ENCODE results near the gene AKAP6.
A peak's percentile ranks its signal among the peaks of the same experiment; 100 is the strongest.

The AKAP6 gene

DNA sequence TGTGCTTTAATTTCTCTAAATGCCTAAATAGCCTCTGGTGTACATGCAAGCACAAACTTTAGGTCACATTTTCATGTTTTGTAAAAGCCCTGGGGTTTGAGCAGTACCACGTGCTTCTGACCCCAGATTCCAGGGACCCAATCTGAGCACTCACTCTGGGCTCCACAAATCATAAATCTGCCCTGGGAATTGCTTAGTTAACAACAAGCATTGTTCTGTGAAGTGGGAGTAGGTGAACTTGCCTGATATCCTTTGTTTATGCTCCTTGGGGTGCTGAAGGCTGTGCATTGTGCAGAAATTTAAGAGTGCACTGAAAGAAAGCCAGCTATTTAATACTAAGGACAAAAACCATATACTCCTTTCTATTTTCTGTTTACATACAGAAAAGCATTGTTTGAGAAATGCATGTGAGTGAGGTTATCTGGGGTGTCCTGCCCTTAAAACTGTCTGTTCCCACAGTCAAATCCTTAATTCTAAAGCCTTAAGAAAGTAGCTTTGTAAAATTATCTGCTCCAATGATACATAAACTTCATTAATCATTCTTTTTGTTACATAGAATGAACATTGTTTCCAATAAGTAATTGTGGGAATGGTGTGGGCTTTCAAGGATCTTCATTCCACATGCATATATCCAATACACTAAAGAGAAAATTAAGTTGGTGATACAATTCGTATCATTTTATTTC is 351.0 kb downstream of the AKAP6 start:
- no peaks in the 10 kb centered on the region for H3K27me3 Mint-ChIP-seq
- no peaks in the 10 kb centered on the region for H3K36me3 Mint-ChIP-seq (ENCODE audit: low read depth)
- no peak overlapping the region for H3K4me3 Mint-ChIP-seq
- no peaks in the 10 kb centered on the region for H3K9me3 Mint-ChIP-seq
- no peak overlapping the region for H3K27ac Mint-ChIP-seq
- H3K4me1 Mint-ChIP-seq (ENCODE audit: low read depth): peaks cover 20% of the 10 kb centered on the region
- intact Hi-C loops (cut with micrococcal nuclease): no loop called here

DNA sequence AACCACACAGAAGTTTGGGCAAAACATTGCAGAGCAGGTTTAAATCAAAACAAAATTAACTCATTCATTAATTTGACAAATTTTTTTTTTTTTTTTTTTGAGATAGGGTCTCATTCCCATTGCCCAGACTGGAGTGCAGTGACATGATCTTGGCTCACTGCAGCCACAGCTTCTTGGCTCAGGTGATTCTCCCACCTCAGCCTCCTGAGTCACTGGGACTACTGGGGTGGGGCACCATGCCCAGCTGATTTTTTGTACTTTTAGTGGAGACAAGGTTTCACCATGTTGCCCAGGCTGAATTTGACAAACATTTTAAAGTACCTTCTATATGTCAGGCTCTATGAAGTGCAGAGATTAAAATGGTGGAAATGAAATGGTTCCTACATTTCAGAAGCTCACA is 352.5 kb downstream of the AKAP6 start:
- peaks cover 20% of the 10 kb centered on the region for H3K4me1 Mint-ChIP-seq (ENCODE audit: low read depth)
- H3K27me3 Mint-ChIP-seq: no peaks in the 10 kb centered on the region
- no peak overlapping the region for H3K4me3 Mint-ChIP-seq
- H3K27ac Mint-ChIP-seq: no peak overlapping the region
- H3K9me3 Mint-ChIP-seq: no peaks in the 10 kb centered on the region
- no peaks in the 10 kb centered on the region for H3K36me3 Mint-ChIP-seq (ENCODE audit: low read depth)
- intact Hi-C loops (cut with micrococcal nuclease): no loop called here

DNA sequence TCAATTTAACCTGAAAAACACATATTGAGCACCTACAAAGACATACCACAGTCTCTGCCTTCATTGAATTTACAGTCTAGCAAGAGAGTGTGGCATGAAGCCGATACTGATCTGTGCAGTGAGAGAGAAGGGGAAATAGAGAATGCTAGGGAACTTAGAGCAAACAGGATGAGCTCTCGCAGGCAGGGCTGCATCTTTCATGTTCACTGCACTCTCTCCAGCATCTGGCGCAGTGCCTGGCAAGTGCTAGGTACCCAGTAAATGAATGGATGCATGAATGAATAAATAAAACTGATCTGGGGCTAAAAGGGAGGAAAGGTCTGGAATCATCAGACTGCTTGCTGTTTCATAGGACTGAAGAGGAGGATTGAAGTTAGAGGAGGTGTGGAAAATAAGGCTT is 353.1 kb downstream of the AKAP6 start:
- intact Hi-C loops (cut with micrococcal nuclease): no loop called here

DNA sequence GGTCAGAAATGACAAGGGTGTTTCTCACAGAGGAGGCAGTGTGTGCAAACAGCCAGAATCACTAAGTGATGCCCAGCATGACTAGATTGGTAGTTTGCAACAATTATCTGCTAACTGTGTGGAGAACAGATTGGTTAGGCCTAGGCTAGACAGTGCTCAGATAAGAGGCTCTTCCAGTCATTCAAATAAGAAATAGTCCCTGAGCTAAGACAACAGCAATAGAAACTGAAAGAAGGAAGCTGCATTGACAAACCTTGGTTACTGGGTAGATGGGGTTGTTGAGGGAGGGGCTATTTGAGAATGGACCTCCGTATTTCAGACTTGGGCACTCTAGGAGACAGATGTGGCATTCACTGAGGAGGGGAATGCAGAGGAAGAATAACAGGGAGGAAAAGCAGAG is 354.6 kb downstream of the AKAP6 start:
- no peaks in the 10 kb centered on the region for H3K36me3 Mint-ChIP-seq (ENCODE audit: low read depth)
- H3K4me3 Mint-ChIP-seq: peak overlapping the region; percentile 67
- H3K4me1 Mint-ChIP-seq (ENCODE audit: low read depth): peaks cover 20% of the 10 kb centered on the region
- H3K27me3 Mint-ChIP-seq: peaks cover 1% of the 10 kb centered on the region
- intact Hi-C loops (cut with micrococcal nuclease): no loop called here
- peak overlapping the region; percentile 65 for H3K27ac Mint-ChIP-seq
- no peaks in the 10 kb centered on the region for H3K9me3 Mint-ChIP-seq

More for the DNA sequence above, 353.1 kb downstream of the AKAP6 start:
- Mint-ChIP-seq H3K4me1 (ENCODE audit: low read depth) (peaks cover 20% of the 10 kb centered on the region), H3K27ac (no peak overlapping the region), H3K27me3 (no peaks in the 10 kb centered on the region), H3K9me3 (no peaks in the 10 kb centered on the region), H3K36me3 (ENCODE audit: low read depth) (no peaks in the 10 kb centered on the region), H3K4me3 (no peak overlapping the region)

DNA sequence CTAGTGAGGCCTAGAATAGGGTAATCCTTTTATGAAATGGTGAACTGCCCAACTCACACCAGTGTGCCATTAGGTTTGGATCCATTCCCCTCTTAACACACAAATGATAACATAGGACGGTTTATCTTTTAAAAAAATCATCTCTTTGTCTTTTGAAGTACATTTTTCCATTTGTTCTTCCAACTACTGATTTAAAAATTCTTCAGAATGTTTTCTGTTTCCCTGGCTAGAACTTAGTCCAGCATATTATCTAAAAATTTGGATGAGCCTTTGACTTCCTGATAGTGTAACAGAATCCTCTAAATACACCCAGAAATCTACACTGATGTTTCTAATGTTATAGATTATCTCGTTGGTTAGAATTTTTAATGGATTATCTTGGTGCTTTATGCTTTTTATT is 359.8 kb downstream of the AKAP6 start:
- Mint-ChIP-seq H3K27ac (no peak overlapping the region), H3K36me3 (ENCODE audit: low read depth) (no peaks in the 10 kb centered on the region), H3K27me3 (peaks cover 1% of the 10 kb centered on the region), H3K4me1 (ENCODE audit: low read depth) (peaks cover 1% of the 10 kb centered on the region), H3K4me3 (no peak overlapping the region), H3K9me3 (no peaks in the 10 kb centered on the region)
- intact Hi-C loops (cut with micrococcal nuclease): no loop called here

DNA sequence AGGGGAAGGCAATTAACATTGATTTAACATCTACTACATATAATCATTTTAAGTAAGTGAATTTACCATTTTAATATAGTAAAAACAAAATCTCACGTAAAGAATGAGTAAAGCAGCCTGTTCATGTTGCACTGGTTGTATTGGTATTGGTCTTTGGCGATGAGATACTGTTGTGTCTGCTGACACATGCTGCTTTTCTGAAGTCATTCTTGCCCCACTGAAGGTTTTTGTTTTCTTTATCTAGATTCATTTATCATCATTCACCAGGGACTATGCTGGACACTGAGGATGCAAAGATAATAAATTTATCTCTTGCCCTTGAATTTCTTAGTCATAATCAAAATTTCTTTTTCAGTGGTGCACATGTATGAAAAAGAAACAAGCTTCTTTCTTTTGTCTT is 363.3 kb downstream of the AKAP6 start:
- no peaks in the 10 kb centered on the region for H3K27me3 Mint-ChIP-seq
- no peaks in the 10 kb centered on the region for H3K36me3 Mint-ChIP-seq (ENCODE audit: low read depth)
- intact Hi-C loops (cut with micrococcal nuclease): no loop called here
- no peak overlapping the region for H3K4me3 Mint-ChIP-seq
- no peaks in the 10 kb centered on the region for H3K9me3 Mint-ChIP-seq
- no peak overlapping the region for H3K27ac Mint-ChIP-seq
- no peaks in the 10 kb centered on the region for H3K4me1 Mint-ChIP-seq (ENCODE audit: low read depth)

DNA sequence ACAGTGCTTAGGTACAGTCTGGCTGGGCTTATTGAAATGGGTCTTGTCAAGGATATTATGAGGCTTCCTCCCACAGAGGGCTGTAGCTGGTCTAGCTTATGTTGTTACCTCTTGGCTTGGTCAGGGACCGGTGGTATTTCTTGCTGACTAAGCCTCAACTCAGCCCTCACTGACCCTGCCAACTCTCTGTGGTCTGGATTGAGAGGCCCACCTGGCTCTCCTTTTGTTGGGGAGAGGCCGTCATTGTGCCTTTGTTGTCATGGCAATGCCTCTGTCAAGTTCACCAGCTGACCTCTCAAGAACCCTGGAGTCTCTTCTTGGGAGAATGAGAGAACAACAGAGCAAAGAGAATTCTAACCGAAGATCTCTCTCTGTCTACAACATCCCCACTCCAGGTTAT is 364.0 kb downstream of the AKAP6 start:
- no peaks in the 10 kb centered on the region for H3K9me3 Mint-ChIP-seq
- no peak overlapping the region for H3K27ac Mint-ChIP-seq
- intact Hi-C loops (cut with micrococcal nuclease): no loop called here
- H3K36me3 Mint-ChIP-seq (ENCODE audit: low read depth): no peaks in the 10 kb centered on the region
- no peaks in the 10 kb centered on the region for H3K4me1 Mint-ChIP-seq (ENCODE audit: low read depth)
- no peaks in the 10 kb centered on the region for H3K27me3 Mint-ChIP-seq
- no peak overlapping the region for H3K4me3 Mint-ChIP-seq

DNA sequence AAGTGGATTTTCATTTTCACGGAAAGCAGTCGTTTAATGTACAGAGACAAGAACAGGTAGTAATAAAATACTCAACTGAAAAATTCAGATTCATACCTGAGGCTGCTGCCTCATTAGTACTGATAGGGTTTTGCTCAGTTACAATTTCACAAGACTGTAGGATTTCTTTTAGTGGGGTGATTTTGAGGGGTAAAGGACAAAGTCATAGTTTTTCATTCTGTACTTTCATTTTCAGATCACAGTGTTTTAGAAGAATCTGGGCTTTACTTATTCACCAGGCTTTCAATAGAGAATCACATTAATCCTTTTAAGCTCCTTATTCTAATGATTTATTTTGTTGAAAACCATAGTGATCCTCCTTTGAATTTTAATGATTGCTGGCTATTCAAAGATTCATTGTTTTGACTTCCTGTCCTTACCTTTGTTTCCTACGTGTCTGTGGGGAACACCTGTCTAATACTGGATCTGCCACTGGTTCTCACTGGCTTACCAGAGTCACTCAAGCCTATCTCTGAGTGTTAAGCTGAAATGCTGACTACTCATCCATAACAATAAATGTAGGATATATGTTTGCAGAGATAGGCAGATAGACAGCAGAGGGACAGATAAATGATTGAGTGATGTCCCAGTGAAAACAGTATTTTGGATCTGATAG is 365.8 kb downstream of the AKAP6 start:
- no peaks in the 10 kb centered on the region for H3K36me3 Mint-ChIP-seq (ENCODE audit: low read depth)
- H3K27ac Mint-ChIP-seq: no peak overlapping the region
- H3K4me1 Mint-ChIP-seq (ENCODE audit: low read depth): no peaks in the 10 kb centered on the region
- intact Hi-C loops (cut with micrococcal nuclease): no loop called here
- H3K27me3 Mint-ChIP-seq: no peaks in the 10 kb centered on the region
- H3K9me3 Mint-ChIP-seq: no peaks in the 10 kb centered on the region
- H3K4me3 Mint-ChIP-seq: no peak overlapping the region

DNA sequence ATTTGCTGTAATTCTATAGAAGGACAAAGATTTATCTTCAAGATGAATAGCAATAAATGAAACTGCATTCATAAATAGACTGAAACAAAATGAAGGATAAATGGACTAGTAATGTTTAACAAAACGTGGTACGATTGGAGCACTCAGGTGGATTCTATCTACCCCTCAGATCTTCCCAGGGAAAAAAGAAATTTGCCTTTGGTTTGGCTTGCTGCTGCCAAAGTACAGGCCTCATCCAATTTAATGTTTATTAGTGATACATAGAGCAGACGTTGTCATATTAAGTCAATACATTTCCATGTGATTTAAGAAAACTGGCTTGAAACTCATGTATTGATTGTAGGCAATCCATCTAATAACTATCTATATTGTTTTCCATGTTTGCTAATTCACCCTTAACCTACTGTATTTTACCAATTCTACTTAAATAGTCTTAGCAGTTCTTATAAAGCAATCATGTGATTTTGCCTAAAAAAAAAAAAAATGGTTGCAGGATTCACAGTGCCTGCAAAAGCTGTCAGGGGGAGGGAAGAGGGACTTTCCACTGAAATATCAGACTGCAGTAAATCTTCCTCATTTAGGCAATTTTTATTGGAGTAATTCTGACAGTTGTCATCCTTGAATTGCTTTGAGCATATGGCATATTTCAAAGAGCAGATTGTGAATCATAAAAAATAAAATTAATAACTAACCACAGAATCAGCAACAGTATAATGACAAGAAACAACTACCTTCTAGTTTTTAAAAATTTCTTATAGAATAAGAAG is 367.4 kb downstream of the AKAP6 start:
- no peaks in the 10 kb centered on the region for H3K27me3 Mint-ChIP-seq
- H3K9me3 Mint-ChIP-seq: no peaks in the 10 kb centered on the region
- no peak overlapping the region for H3K4me3 Mint-ChIP-seq
- no peaks in the 10 kb centered on the region for H3K36me3 Mint-ChIP-seq (ENCODE audit: low read depth)
- no peak overlapping the region for H3K27ac Mint-ChIP-seq
- intact Hi-C loops (cut with micrococcal nuclease): no loop called here
- no peaks in the 10 kb centered on the region for H3K4me1 Mint-ChIP-seq (ENCODE audit: low read depth)

DNA sequence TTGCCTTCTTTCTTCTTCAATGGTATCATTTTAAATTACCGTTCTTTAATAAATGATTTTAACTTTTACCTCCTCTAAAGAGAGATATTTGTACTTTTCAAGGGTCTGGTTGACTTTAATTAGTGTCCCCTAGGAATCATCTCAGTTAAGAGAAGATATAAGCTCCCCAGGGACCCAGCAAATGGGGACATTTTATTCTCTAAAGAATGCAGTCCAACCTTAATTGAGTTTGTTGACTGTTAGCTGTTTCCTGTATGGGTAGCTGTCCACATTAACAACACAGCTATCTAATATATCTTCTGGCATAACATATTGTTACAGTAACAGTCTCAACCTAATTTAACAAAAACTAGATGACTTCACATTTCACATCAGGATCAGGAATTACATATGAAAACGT is 368.0 kb downstream of the AKAP6 start:
- H3K9me3 Mint-ChIP-seq: no peaks in the 10 kb centered on the region
- no peaks in the 10 kb centered on the region for H3K36me3 Mint-ChIP-seq (ENCODE audit: low read depth)
- H3K4me3 Mint-ChIP-seq: no peak overlapping the region
- no peaks in the 10 kb centered on the region for H3K4me1 Mint-ChIP-seq (ENCODE audit: low read depth)
- H3K27ac Mint-ChIP-seq: no peak overlapping the region
- no peaks in the 10 kb centered on the region for H3K27me3 Mint-ChIP-seq
- intact Hi-C loops (cut with micrococcal nuclease): no loop called here

DNA sequence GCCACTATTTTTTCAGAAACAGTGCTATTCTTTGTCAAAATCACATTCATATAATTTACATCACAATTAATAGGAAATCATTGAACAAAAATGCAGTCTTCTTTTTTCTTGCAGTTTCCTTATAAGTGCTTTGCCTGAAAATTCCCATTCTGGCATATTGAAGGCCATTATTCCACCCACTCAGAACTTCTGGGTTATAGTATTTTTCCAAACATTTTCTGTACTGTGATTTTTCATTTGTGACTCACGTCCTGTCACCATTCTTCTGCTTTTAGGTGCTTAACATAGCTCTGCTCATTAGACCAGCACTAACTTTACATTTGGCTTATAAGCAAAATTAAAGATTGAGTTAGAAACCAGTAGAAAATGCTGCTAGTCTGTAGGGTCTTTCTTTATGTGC is 368.6 kb downstream of the AKAP6 start:
- intact Hi-C loops (cut with micrococcal nuclease): no loop called here
- no peaks in the 10 kb centered on the region for H3K27me3 Mint-ChIP-seq

DNA sequence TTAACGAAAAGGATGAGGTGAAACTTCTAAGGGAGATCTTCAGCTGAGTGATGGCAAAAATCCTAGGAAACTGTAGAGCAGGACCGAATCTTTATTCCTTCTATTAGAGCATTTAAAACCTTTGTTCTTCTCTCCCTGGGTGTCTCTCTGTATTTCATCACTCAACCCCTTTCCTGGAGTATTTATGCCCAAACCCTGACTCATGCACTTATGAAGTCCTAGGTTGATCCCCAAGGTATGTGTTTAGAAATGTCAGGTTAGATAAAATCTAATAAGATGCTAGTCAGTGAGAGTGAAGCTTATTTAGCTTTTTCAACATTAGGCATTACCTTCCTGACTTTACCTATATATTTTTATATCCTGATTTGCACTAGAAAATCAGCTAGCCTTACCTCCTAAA is 369.7 kb downstream of the AKAP6 start:
- H3K9me3 Mint-ChIP-seq: no peaks in the 10 kb centered on the region
- intact Hi-C loops (cut with micrococcal nuclease): no loop called here
- no peak overlapping the region for H3K27ac Mint-ChIP-seq

More for the DNA sequence above, 368.6 kb downstream of the AKAP6 start:
- Mint-ChIP-seq H3K36me3 (ENCODE audit: low read depth) (no peaks in the 10 kb centered on the region), H3K4me1 (ENCODE audit: low read depth) (no peaks in the 10 kb centered on the region), H3K9me3 (no peaks in the 10 kb centered on the region), H3K27ac (no peak overlapping the region), H3K4me3 (no peak overlapping the region)

DNA sequence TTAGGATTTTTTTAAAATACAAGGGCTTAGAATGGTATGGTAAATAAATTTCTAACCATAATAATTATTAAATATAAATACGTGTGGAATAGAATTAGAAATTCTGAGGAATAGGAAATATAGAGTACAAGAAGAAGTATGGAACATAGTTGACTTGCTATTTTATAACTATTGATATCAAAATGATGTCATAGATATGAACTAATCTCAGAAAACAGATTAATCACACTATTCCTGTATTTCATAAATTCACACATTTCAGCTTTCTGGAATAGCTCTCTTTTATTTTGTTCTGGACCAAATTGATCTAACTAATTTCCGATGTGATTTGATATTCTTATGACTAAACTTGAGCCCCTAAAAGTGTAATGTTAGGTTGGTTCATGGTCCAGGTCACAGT is 372.4 kb downstream of the AKAP6 start:
- peaks cover 8% of the 10 kb centered on the region for H3K4me1 Mint-ChIP-seq (ENCODE audit: low read depth)
- H3K27me3 Mint-ChIP-seq: peaks cover 2% of the 10 kb centered on the region
- no peak overlapping the region for H3K4me3 Mint-ChIP-seq
- no peak overlapping the region for H3K27ac Mint-ChIP-seq
- intact Hi-C loops (cut with micrococcal nuclease): no loop called here
- no peaks in the 10 kb centered on the region for H3K36me3 Mint-ChIP-seq (ENCODE audit: low read depth)
- no peaks in the 10 kb centered on the region for H3K9me3 Mint-ChIP-seq

More for the DNA sequence above, 369.7 kb downstream of the AKAP6 start:
- Mint-ChIP-seq H3K36me3 (ENCODE audit: low read depth) (no peaks in the 10 kb centered on the region), H3K4me1 (ENCODE audit: low read depth) (no peaks in the 10 kb centered on the region), H3K27me3 (peaks cover 2% of the 10 kb centered on the region), H3K4me3 (no peak overlapping the region)

DNA sequence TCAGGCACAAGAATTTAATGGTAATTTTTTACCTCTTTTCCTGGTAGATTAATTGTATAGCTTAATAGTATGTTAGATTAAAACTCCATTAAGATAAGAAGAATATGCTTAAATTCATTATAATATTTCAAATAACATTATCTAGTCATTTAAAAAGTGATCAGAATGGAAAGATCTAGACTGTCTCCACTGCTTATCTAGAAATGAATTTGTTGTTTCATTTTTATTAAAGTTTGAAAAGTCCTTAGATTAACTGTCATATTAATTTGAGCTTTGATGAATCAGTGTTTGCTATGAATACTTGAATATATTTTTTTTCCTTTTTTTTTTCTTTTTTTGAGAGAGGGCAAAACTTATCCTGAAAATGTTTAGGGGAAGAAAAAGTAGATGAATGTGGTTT is 373.0 kb downstream of the AKAP6 start:
- Mint-ChIP-seq H3K9me3 (no peaks in the 10 kb centered on the region), H3K36me3 (ENCODE audit: low read depth) (no peaks in the 10 kb centered on the region), H3K4me1 (ENCODE audit: low read depth) (peaks cover 12% of the 10 kb centered on the region), H3K4me3 (no peak overlapping the region), H3K27me3 (peaks cover 2% of the 10 kb centered on the region), H3K27ac (no peak overlapping the region)
- intact Hi-C loops (cut with micrococcal nuclease): no loop called here
